LNCAP (cell line): Measurements from ENCODE around the gene PHC2.

ENCODE experiments used
- TF ChIP-seq, protein P1 (sequence below): fragments of 450-650 bp; IDR thresholded peaks from 2 replicates; pipeline ENCODE4 v1.5.1; 2017; ENCODE audit warnings: mild to moderate bottlenecking

The PHC2 gene

DNA sequence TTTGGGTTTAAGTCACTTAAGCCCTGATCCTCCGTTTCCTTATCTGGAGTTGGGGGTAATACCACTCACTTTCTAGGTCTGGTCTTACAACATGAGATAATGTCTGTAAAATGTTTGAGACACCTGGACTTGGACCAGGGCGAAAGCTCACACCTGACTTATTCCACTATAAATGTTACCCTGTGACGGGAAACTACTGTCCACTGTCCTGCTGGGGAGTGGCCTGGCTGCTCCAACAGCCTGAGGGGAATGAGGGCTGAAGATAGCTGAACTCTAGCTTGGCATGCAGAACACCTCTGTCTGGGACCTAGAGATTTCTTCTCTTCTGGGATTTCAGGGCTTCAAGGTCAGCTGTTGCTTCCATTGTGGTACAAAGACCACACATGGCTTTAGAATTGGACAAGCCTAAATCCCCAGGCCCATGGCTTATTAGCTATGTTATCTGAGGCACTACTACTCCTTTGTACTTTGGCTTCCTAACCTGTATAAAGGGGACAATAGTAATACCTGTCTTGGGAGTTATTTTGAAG, 100.5 kb downstream of the PHC2 start:
- TF ChIP-seq, protein P1, sequence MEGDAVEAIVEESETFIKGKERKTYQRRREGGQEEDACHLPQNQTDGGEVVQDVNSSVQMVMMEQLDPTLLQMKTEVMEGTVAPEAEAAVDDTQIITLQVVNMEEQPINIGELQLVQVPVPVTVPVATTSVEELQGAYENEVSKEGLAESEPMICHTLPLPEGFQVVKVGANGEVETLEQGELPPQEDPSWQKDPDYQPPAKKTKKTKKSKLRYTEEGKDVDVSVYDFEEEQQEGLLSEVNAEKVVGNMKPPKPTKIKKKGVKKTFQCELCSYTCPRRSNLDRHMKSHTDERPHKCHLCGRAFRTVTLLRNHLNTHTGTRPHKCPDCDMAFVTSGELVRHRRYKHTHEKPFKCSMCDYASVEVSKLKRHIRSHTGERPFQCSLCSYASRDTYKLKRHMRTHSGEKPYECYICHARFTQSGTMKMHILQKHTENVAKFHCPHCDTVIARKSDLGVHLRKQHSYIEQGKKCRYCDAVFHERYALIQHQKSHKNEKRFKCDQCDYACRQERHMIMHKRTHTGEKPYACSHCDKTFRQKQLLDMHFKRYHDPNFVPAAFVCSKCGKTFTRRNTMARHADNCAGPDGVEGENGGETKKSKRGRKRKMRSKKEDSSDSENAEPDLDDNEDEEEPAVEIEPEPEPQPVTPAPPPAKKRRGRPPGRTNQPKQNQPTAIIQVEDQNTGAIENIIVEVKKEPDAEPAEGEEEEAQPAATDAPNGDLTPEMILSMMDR, result no peak

DNA sequence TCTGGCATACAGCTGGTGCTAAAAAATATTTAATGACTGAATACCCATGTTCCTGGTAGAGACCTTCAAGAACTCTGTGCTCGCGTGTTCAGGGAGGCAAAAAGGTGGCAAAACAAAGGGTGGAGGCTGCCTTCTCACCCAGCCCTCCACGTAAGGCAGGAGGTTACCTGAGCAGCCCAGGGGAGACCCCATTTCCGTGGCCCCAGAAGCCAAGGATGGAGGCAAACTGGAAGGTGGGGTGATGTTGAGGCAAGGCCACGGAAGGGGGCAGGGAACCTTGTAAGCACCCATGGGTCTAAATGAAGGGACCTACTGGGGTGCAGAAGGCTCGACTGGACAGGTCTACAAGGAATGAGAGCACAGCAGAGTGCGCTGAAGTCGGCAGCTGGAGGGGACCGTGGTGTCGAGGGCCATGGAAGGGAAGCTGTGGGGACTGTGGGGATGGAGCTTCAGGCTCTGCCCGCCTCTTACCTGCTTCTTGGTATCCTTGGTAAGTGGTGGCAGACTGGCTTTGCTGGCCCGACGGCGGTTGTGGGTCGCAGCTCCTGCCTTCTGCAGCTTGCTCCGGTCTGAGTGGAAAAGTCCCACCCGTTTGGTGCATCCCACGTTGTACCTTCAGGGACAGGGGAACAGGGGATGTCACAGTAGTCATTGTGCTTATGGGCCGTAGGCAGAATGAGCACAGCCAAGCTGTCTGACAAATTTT, 101.1 kb downstream of the PHC2 start:
- TF ChIP-seq, protein P1, result no peak

DNA sequence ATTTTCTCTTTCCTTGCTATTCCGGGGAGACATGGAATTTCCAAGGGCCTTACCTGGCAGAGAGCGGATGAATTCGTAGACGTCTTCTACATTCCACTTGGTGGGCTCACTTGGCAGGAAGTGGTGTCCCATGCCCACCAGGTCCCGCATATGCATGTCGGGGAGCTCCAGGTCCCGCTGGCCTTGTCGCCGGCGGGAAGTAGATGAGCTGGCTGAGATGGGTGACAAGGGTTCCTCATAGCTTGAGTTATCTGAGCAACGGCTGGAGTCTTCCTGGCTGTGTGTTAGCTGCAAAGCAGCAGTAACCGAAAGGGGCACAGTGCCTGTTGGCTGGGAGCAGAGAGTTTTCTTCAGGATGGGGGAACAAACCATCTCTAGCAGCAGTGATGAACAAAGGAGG, 102.1 kb downstream of the PHC2 start:
- TF ChIP-seq, protein P1, result no peak

DNA sequence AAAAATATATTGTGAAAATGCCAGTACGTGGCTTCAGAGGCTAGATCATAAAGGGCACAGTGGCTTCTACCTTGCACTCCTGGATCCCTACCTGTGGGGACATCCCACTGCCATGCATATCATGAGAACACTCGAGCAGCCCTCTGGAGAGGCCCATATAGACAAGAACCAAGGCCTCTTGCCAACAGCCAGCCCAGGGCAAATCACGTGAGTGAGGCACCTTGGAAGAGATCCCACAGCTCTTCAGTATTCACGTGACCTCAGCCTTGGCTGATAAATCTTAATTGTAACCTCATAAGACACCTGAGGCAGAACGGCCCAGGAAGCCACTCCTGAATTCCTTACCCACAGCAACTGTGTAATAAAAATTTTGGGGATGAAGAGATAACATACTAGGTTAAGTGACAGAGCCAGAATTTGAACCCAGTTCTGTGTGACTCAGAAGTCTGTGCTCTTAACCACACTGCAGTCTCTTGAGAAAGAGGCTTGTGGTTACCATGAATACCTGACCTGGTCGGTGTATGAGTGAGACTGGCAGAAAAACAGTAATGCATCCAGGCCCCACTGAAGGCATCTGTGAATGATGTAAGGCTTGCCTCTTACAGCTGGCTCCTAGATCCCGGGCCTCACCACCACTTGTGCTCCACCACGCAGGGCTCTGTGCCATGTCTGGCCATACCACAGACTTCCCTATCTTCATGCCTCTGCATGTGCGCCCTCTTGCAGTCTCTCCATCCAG, 103.1 kb downstream of the PHC2 start:
- TF ChIP-seq, protein P1, result no peak

DNA sequence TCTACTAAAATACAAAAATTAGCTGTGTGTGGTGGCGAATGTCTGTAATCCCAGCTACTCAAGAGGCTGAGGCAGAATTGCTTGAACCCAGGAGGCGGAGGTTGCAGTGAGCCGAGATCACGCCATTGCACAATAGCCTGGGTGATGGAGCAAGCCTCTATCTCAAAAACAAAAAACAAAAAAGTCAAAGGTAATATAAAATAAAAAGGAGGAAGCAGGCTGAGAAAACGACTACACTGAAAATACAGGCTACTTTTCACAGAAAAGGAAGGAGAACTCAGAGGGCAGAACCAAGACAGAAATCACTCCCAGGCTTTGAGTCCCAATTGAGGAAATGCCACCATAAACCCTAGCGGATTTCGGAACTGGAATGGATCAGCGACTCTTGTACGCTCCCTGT, 104.1 kb downstream of the PHC2 start:
- TF ChIP-seq, protein P1, result no peak

DNA sequence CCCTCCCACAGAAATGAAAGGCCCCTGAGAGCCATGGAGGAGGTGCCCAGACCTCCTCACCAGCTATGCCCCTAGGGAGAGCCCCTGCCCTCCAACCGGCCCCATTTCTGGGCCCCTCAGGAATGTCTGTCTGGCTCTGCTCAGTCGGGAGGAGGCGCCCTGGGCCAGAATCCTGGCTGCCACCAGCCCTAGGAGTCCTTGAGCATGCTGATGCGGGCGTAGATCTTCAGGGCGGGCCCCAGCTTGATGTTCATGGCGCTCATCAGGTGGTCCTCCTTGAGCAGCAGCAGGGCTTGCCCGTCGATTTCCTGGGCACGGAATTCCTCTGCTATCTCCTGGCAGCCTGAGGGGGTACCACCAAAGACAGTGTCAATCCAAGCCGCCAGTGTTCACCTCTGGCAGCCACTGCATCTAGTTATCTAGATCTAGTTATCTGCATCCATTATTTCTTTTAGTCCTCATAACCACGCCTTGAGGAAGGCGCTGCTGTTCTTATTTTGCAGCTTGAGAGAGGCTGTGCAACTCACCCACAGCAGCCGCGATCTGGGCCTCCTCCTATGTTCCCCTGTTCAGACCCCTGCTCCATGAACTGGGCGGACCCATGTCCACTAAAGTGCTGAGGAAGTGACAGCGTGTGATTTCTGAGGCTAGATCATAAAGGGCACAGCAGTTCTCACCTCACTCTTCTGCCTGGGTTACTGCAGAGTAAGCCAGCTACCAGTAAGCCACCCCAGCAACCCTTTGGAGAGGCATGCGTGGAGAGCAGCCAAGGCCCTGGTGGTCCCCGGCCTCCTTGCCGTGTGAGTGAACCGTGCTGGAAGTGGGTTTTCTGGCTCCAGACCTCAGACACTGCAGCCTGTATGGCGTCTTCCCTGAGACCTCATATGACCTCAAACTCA, 106.0 kb downstream of the PHC2 start:
- TF ChIP-seq, protein P1, result no peak

DNA sequence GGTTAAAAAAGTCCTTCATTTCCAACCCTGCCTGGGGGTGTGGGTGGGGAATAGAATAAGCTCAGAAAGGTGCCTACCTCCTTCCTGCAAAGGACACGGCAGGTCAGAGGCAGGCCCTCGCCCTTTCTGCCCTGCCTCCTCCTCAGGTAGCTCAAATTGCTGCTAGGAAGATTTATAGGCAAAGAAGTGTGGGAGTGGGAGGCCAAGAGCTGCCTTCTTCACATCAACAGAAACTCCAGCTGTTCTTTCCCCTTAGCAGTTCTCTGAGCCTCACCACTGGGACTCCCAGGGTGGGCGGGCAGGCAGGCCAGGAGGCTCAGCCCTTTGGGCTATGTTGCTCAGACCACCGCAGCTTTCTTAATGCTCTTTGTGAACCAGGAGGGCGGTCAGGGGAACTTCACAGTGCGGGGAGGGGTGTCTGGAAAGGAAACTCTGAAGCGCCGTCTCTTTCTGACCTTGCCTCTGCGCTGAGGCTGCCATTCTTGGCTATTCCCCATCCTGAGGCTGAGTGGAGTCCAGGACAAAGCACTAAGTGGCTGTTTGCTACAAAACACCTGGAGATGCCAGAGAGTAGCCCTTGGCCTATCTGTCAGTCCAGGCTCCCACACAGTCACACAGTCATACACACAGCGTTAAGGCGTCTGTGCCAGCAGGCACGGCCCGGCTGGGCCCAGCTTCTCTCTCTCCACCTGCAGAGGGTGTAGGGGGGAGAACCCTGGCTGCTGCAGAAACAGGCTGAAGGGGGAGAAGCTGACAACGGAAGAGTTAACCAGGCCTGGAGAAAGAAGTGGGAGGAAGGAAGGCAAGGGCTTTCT, 107.0 kb downstream of the PHC2 start:
- TF ChIP-seq, protein P1, result no peak
